Spleen (tissue), 7 donors: ENCODE data around the gene GJA10.

Experiments used
- POLR2A ChIP-seq, 3 donors: fragments of 450-650 bp; IDR thresholded peaks; one replicate each; pipeline ENCODE4 v1.5.1; 2017; ENCODE audit warnings: antibody characterized with exemption in 3 of 3, mild to moderate bottlenecking in 1 of 3
- TF ChIP-seq, protein P1 (sequence below), 11 experiments: fragments of 200-600 bp in 7 of 11; fragments of 450-650 bp in 4 of 11; sonication (generic) in 4 of 11; IDR thresholded peaks in 8 of 11; conservative IDR thresholded peaks in 3 of 11; 1 replicate in 7 of 11; 2 replicates in 4 of 11; pipeline versions ENCODE4 v1.4.0 to v1.8.0; 2016 to 2021; ENCODE audit warnings: antibody characterized with exemption in 11 of 11, inconsistent platforms in 4 of 11, mild to moderate bottlenecking in 1 of 11
- donor health status: DM: no; HTN: no; CAD: no; lungs with moderate emphysema.
- donor health status: DM: no; HTN: no; CAD: no.
- donor health status: DM: no; HTN: no; CAD: no.

- TF ChIP-seq, protein P1, sequence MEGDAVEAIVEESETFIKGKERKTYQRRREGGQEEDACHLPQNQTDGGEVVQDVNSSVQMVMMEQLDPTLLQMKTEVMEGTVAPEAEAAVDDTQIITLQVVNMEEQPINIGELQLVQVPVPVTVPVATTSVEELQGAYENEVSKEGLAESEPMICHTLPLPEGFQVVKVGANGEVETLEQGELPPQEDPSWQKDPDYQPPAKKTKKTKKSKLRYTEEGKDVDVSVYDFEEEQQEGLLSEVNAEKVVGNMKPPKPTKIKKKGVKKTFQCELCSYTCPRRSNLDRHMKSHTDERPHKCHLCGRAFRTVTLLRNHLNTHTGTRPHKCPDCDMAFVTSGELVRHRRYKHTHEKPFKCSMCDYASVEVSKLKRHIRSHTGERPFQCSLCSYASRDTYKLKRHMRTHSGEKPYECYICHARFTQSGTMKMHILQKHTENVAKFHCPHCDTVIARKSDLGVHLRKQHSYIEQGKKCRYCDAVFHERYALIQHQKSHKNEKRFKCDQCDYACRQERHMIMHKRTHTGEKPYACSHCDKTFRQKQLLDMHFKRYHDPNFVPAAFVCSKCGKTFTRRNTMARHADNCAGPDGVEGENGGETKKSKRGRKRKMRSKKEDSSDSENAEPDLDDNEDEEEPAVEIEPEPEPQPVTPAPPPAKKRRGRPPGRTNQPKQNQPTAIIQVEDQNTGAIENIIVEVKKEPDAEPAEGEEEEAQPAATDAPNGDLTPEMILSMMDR (IDR thresholded peaks at IDR 0.05 in 8 of 11, conservative IDR thresholded peaks at IDR 0.05 in 3 of 11), result no peak
- TF ChIP-seq POLR2A (IDR thresholded peaks at IDR 0.05), result no peak
Observed at GRCh38 chr6:89887452-89888137, 6.7 kb upstream of the GJA10 start.
